Glutamatergic neuron (in vitro differentiated cells): Measurements from ENCODE around the gene ZFR2. TPM values are rescaled to one million over a fixed set of nuclear protein-coding genes. Genes with fewer than 3 reads are reported as not detected.

Source experiments
- DNase-seq: peaks from one replicate; pipeline ENCODE4 v3.0.0; 2022
- H3K27ac Mint-ChIP-seq: one replicate; pipeline ENCODE4 v1.8.0; 2020; ENCODE audit warnings: mild to moderate bottlenecking, mixed read lengths, inconsistent platforms; ENCODE audit not compliant: unreplicated experiment
- H3K27me3 Mint-ChIP-seq: one replicate; pipeline ENCODE4 v1.8.0; 2020; ENCODE audit warnings: mild to moderate bottlenecking, moderate library complexity, mixed read lengths, inconsistent platforms; ENCODE audit not compliant: unreplicated experiment
- H3K36me3 Mint-ChIP-seq: one replicate; pipeline ENCODE4 v1.8.0; 2020; ENCODE audit warnings: mild to moderate bottlenecking, mixed read lengths, inconsistent platforms; ENCODE audit not compliant: unreplicated experiment
- H3K4me1 Mint-ChIP-seq: one replicate; pipeline ENCODE4 v1.8.0; 2020; ENCODE audit warnings: mild to moderate bottlenecking, low read depth, mixed read lengths, inconsistent platforms; ENCODE audit not compliant: unreplicated experiment
- H3K4me3 Mint-ChIP-seq: one replicate; pipeline ENCODE4 v1.8.0; 2020; ENCODE audit warnings: mild to moderate bottlenecking, mixed read lengths, inconsistent platforms; ENCODE audit not compliant: unreplicated experiment
- H3K9me3 Mint-ChIP-seq: one replicate; pipeline ENCODE4 v1.8.0; 2020; ENCODE audit warnings: mild to moderate bottlenecking, moderate library complexity, mixed read lengths, inconsistent platforms; ENCODE audit not compliant: unreplicated experiment
- CTCF ChIP-seq: fragments of 200-600 bp; sonication (generic); IDR thresholded peaks from one replicate; pipeline ENCODE4 v1.5.0; 2021; ENCODE audit not compliant: partially characterized antibody, unreplicated experiment
- total RNA-seq: library from RNA; stranded (reverse); fragmentation: NEBNext Ultra II Directional; extraction: Animal tissue kit (Norgen Biotek cat#: 25700); gene quantifications from one replicate; pipeline ENCODE4 v1.2.1, GENCODE V29; 2021; ENCODE audit not compliant: unreplicated experiment

ZFR2 gene
- total RNA-seq, 1 donor from 2014 or later, result 8.9 TPM

GRCh38 chr19:3808420-3809143 lies 60.3 kb downstream of the ZFR2 start:
- H3K27ac Mint-ChIP-seq, result no peak overlapping the region
- peaks cover 6% of the 10 kb centered on the region for H3K9me3 Mint-ChIP-seq
- H3K36me3 Mint-ChIP-seq, result peaks cover 4% of the 10 kb centered on the region
- peaks cover 3% of the 10 kb centered on the region for H3K27me3 Mint-ChIP-seq
- no peak overlapping the region for H3K4me3 Mint-ChIP-seq
- DNase-seq, result no peak
- TF ChIP-seq CTCF, result no peak
- no peaks in the 10 kb centered on the region for H3K4me1 Mint-ChIP-seq

- TF ChIP-seq CTCF, result no peak
- peaks cover 2% of the 10 kb centered on the region for H3K4me1 Mint-ChIP-seq
- peaks cover 6% of the 10 kb centered on the region for H3K9me3 Mint-ChIP-seq
- peaks cover 4% of the 10 kb centered on the region for H3K36me3 Mint-ChIP-seq
- peaks cover 3% of the 10 kb centered on the region for H3K27me3 Mint-ChIP-seq
- DNase-seq, result no peak
- H3K27ac Mint-ChIP-seq, result peak overlapping the region; percentile 39
- peak overlapping the region; percentile 3 for H3K4me3 Mint-ChIP-seq
Observed at GRCh38 chr19:3807574-3808354, 61.1 kb downstream of the ZFR2 start.

- peaks cover 2% of the 10 kb centered on the region for H3K4me1 Mint-ChIP-seq
- no peak overlapping the region for H3K4me3 Mint-ChIP-seq
- H3K27ac Mint-ChIP-seq, result no peak overlapping the region
- TF ChIP-seq CTCF, result no peak
- H3K27me3 Mint-ChIP-seq, result peaks cover 3% of the 10 kb centered on the region
- H3K36me3 Mint-ChIP-seq, result peaks cover 4% of the 10 kb centered on the region
- H3K9me3 Mint-ChIP-seq, result peaks cover 6% of the 10 kb centered on the region
- DNase-seq, result no peak
Observed at GRCh38 chr19:3807131-3807480, 61.7 kb downstream of the ZFR2 start.

- Mint-ChIP-seq H3K4me1 (peaks cover 2% of the 10 kb centered on the region), H3K36me3 (peaks cover 4% of the 10 kb centered on the region), H3K27me3 (peaks cover 3% of the 10 kb centered on the region), H3K9me3 (peaks cover 6% of the 10 kb centered on the region), H3K4me3 (no peak overlapping the region), H3K27ac (no peak overlapping the region)
- DNase-seq, result no peak
- no peak for TF ChIP-seq CTCF
Observed at GRCh38 chr19:3805859-3806258, 63.0 kb downstream of the ZFR2 start.

GRCh38 chr19:3804429-3804828 lies 64.4 kb downstream of the ZFR2 start:
- Mint-ChIP-seq H3K9me3 (peaks cover 6% of the 10 kb centered on the region), H3K4me1 (peaks cover 2% of the 10 kb centered on the region), H3K27ac (no peak overlapping the region), H3K27me3 (peaks cover 3% of the 10 kb centered on the region), H3K4me3 (no peak overlapping the region), H3K36me3 (peaks cover 4% of the 10 kb centered on the region)
- TF ChIP-seq CTCF, result no peak
- DNase-seq, result no peak
